GM12873 (cell line): ENCODE data around the gene RTP5.

ENCODE experiments used
- CTCF ChIP-seq: IDR thresholded peaks from 2 replicates; pipeline ENCODE4 v1.5.1; 2012; ENCODE audit warnings: low read depth, mild to moderate bottlenecking, moderate library complexity, low read length, control low read depth; ENCODE audit not compliant: insufficient read depth; ENCODE audit errors: missing control alignments

RTP5 gene

DNA sequence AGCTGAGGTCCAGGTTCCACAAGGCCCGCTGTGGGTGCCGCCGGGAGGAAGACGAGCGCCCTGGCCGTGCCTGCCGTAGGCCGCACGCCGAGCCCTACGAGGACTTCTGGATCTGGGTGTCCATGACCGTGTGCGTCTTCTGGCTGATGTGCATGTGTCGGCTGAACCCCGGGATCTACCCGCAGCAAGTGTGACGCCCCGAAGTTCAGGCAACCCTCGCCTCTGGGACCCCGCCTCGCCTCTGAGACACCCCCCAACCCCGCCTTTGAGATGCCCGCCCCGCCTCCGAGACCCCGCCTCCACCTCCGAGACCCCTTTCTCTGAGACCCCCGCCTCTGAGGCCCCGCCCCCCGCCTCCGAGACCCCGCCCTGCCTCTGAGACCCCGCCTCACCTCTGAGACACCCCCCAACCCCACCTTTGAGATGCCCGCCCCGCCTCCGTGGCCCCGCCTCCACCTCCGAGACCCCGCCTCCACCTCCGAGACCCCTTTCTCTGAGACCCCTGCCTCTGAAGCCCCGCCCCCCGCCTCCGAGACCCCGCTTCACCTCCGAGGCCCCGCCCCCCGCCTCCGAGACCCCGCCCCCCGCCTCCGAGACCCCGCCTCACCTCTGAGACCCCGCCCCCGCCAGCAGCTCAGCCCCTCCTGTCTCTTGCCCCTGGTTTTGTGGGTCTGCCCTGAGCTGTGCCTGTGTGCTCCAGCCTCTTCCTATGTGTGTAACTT is 3.7 kb downstream of the RTP5 start:
- TF ChIP-seq CTCF: no peak

- no peak for TF ChIP-seq CTCF
These were observed 4.2 kb downstream of the RTP5 start for GRCh38 chr2:241873803-241874110.

GRCh38 chr2:241874277-241874925 is 4.9 kb downstream of the RTP5 start:
- TF ChIP-seq CTCF: no peak

GRCh38 chr2:241876528-241877196 is 7.1 kb downstream of the RTP5 start:
- no peak for TF ChIP-seq CTCF

DNA sequence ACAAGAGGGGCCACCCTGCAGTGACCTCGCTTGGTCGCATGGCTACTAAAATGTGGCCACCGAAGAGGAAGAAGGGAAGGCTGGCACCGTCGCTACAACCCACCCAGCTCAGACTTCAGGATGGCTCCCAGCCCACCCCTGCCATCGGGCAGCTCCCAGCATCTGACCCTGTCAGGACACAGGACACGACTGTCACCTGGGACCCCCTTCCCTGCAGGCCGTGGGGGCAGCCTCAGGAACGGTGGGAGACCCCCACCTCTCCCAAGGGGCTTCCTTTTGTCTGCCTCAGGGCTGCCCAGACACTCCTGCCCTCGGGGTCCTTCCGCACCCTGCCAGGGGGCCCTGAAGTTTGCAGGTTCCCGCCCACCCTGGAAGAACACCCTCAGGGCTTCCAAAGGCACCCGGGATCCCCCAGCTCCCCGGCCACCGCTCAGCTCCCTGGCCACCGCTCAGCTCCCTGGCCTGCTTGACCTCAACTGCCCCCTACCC is 7.7 kb downstream of the RTP5 start:
- TF ChIP-seq CTCF: no peak

DNA sequence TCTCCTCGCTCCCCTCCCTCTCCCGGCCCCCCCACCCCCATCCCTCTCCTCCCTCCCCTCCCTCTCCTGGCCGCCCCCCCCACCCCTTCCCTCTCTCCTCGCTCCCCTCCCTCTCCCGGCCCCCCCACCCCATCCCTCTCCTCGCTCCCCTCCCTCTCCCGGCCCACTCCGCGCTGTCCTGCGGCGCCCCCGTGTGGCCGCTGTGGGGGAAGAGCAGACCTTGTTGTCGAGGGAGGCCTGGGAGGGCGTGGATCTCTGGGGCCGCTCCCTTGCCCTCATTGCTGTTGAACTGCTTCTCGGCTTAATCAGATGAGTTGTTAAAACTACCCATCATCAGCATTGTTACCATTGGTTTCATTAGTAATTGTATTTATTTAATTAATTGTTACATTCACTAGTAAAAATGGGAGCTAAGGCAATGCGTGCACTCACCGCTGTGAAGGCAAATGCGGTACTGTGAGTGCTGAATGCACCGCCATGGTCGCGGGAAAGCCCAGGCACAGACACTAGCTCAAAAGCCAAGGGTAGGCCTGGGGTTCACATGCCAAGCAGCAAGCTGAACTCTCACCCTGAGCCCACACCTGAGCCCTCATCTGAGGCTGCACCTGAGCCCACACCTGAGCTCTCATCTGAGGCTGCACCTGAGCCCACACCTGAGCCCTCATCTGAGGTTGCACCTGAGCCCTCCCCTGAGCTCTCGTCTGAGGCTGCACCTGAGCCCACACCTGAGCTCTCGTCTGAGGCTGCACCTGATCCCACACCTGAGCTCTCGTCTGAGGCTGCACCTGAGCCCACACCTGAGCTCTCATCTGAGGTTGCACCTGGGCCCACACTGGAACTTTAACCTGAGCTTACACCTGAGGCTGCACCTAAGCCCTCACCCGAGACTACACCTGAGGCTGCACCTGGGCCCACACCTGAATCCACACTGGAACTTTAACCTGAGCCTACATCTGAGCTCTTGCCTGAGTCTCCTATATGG is 8.8 kb downstream of the RTP5 start:
- peak; percentile 71 for TF ChIP-seq CTCF
